ENCODE measurements around the gene DPEP2NB. TPM values are rescaled to one million over a fixed set of nuclear protein-coding genes. Genes with fewer than 3 reads are reported as not detected.
A peak's percentile ranks its signal among the peaks of the same experiment; 100 is the strongest.

The DPEP2NB gene
- total and polyA plus RNA-seq, 10 of the 15 experiments (the other 5 are each of a cell fraction or from before 2014, with no cell fraction given): not detected

DNA sequence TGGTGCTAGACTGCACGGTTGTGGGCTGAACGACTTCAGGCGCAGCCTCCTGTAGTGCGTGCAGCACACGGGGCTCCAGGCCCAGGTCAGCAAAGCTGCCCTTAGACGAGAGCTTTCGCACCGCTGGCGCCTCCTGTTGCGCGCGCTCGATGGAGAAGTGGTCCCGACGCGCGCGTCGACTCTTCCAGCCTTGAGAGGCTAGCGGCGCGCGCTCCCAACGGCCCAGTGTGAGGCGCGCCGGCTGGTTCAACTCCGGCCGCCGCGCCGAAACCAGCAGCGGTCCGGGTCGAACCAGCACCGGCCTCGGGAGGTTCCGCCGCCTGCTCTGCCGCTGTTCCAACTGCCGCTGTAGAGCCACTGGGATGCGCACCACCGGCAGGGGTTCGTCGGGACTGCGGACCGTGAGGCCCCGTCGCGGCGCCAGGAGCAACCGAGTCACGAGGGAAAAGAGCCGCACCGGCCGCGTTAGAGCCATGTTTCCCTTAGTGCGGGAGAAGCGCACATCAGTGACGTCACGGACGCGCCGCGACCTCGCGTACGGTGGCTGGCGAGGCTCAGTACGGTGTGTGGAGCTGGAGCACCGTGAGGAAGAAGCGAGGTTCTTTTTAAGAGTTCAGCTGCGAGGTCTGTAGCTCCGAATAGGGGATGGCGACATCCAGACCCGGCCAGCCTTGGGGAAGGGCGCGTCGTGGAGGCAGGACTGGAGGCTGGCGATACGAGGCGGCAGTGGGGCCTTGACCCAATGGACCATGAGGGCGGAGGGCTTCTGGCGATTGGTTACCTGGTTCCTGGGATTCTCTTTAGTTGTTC is 7.2 kb upstream of the DPEP2NB start, which contains the start of the genes DDX28 and DUS2 (continued):
- TF ChIP-seq PAX5 (IDR thresholded peaks at IDR 0.05; ENCODE audit: borderline replicate concordance, low read depth, low read length) (no peak; the same call in 1 of the 2 replicates), CTCF (IDR thresholded peaks at IDR 0.05 in 2 of 3, conservative IDR thresholded peaks at IDR 0.05 in 1 of 3; ENCODE audit: control insufficient read depth in 2 of 3, extremely low read depth in 1 of 3, insufficient read depth in 1 of 3, low read depth in 3 of 3, low read length in 3 of 3) (peak in 1 of 3 experiments; percentile 16; a peak in 1 of 6 replicates), RUNX3 (IDR thresholded peaks at IDR 0.05; ENCODE audit: low read length) (peak; percentile 73), SUPT20H (IDR thresholded peaks at IDR 0.05; ENCODE audit: borderline replicate concordance, control insufficient read depth, low read depth, low read length) (no peak), NBN (IDR thresholded peaks at IDR 0.05) (peak; percentile 100), ZNF592 (IDR thresholded peaks at IDR 0.05) (no peak), MTA2 (IDR thresholded peaks at IDR 0.05; ENCODE audit: low read depth) (no peak), SMARCA5 (IDR thresholded peaks at IDR 0.05) (peak; percentile 65; the same call in 1 of the 2 replicates), ZNF622 (IDR thresholded peaks at IDR 0.05) (no peak), EP300 (IDR thresholded peaks at IDR 0.05; ENCODE audit: borderline replicate concordance in 1 of 2, control insufficient read depth in 1 of 2, low read depth in 2 of 2, low read length in 2 of 2) (no peak), POLR2AphosphoS5 (IDR thresholded peaks at IDR 0.05; ENCODE audit: low read length) (peak; percentile 90; the same call in 1 of the 2 replicates), MEF2B (IDR thresholded peaks at IDR 0.05; ENCODE audit: partially characterized antibody, poor library complexity, severe bottlenecking) (no peak), IRF4 (IDR thresholded peaks at IDR 0.05; ENCODE audit: low read depth, low read length) (0 out of 2 replicates have a peak, but pooled peaks have one; percentile 57), TCF3 (IDR thresholded peaks at IDR 0.05; ENCODE audit: borderline replicate concordance, insufficient read depth, low read depth, low read length) (no peak)
- TF ChIP-seq, protein P1, sequence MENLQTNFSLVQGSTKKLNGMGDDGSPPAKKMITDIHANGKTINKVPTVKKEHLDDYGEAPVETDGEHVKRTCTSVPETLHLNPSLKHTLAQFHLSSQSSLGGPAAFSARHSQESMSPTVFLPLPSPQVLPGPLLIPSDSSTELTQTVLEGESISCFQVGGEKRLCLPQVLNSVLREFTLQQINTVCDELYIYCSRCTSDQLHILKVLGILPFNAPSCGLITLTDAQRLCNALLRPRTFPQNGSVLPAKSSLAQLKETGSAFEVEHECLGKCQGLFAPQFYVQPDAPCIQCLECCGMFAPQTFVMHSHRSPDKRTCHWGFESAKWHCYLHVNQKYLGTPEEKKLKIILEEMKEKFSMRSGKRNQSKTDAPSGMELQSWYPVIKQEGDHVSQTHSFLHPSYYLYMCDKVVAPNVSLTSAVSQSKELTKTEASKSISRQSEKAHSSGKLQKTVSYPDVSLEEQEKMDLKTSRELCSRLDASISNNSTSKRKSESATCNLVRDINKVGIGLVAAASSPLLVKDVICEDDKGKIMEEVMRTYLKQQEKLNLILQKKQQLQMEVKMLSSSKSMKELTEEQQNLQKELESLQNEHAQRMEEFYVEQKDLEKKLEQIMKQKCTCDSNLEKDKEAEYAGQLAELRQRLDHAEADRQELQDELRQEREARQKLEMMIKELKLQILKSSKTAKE (IDR thresholded peaks at IDR 0.05; ENCODE audit: low read depth, poor library complexity, severe bottlenecking): no peak
- TF ChIP-seq, protein P2, sequence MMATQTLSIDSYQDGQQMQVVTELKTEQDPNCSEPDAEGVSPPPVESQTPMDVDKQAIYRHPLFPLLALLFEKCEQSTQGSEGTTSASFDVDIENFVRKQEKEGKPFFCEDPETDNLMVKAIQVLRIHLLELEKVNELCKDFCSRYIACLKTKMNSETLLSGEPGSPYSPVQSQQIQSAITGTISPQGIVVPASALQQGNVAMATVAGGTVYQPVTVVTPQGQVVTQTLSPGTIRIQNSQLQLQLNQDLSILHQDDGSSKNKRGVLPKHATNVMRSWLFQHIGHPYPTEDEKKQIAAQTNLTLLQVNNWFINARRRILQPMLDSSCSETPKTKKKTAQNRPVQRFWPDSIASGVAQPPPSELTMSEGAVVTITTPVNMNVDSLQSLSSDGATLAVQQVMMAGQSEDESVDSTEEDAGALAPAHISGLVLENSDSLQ (IDR thresholded peaks at IDR 0.05): no peak

Measured in GM12878 (cell line).